NCI-H1930 (cell line): ENCODE measurements around the gene OR9Q2.
"Not testable (repeated sequence)": the region's sequence is repeated elsewhere in the genome, so short reads cannot be mapped to it uniquely, and the experiment has no call there.

ENCODE experiments used
- DNase-seq, 2 experiments: peaks; one replicate each; lab custom pipeline; 2025; lab: John Stamatoyannopoulos, UW

The OR9Q2 gene

DNA sequence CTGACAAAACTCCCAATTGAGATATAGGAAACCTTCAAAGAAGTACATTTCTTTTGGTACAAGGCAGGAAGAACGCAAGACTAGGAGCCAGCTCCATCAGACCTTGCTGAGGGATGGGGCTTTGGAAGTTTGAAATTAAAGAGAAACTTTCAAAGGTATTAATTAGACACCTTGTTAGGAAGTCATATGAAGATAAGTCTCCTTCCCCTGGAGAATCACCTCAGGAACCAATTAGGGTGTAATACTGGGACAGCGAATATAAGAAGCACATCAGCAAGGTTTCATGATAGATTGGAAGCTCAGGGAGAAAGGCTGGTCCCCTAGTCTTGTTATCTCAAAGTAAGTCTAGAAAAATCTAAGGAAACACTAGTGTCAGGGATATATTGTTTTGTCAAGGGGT, at the start of gene OR9Q2:
Gene OR9Q2, plus strand, starts transcription at position 301 of the 400 bp plus-strand sequence. CDS start 1,421 bp downstream, outside the sequence.
- no peak for DNase-seq

DNA sequence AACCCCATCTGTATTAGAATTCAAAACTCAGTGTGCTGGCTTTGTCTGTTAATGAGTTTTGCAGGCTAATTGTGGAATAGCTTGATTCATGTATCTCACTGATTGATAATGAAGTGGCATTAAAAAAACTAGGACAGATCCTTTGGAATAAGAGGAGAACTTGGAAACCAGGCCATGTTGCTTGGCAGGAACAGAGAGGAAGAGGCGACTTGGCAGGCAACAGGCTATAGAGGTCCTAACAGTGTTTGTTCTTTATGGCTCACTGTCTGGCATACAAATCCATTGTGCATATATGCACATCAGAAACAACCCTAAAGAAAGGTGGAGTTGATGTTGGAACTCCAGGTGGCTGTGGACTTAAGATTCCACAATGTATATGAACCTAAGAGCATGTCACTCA, 46.1 kb upstream of the OR9Q2 start:
- no peak for DNase-seq

GRCh38 chr11:58152781-58153180, 36.1 kb upstream of the OR9Q2 start:
- DNase-seq = no peak

DNA sequence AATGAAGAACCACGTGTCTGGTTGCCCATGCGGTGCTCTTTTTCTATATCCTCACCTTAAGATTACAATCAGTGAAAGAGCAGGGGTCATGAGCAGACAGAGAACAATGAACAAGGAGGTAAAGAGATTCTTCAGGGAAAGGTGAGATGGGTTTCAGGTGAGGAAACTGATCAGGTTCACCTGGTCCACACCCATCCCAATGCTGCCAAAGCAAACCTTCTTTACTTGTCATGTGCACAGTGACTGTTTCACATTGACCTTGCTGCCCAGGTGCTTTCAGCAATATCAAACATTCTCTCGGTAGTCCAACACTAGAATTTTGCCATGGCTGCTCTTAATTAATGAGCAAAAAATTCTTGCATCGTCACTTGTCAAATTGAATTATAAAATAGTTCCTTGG, 24.5 kb upstream of the OR9Q2 start:
- DNase-seq = no peak

GRCh38 chr11:58164990-58165389, 23.9 kb upstream of the OR9Q2 start:
- no peak for DNase-seq

DNA sequence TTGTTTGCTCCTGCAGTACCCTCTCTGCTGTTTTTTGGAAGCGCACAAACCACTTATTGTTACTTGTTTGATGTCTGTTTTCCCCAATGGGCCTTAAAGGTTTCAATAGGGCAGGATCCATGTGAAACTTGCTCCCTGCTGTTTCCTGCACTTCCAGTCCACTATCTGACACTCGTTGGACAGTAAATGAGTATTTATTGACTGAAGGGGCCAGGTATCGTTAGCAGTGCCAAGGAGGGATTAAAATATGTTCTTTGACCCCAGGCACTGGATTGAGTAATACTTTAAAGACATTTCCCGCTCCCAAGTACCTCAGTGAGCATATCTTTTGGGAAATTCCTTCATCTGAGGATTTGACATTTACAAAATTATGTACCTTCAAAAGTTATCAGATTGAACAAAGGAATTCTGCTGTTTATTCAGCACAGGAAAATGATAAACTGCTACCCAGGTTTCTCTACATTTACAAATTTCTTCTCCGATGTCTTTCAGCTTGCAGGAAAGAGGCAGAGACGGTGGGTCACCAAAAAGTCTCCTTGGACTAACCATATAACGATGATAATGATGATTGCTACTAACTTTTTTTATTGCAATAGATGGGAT, 23.3 kb upstream of the OR9Q2 start:
- no peak for DNase-seq

DNA sequence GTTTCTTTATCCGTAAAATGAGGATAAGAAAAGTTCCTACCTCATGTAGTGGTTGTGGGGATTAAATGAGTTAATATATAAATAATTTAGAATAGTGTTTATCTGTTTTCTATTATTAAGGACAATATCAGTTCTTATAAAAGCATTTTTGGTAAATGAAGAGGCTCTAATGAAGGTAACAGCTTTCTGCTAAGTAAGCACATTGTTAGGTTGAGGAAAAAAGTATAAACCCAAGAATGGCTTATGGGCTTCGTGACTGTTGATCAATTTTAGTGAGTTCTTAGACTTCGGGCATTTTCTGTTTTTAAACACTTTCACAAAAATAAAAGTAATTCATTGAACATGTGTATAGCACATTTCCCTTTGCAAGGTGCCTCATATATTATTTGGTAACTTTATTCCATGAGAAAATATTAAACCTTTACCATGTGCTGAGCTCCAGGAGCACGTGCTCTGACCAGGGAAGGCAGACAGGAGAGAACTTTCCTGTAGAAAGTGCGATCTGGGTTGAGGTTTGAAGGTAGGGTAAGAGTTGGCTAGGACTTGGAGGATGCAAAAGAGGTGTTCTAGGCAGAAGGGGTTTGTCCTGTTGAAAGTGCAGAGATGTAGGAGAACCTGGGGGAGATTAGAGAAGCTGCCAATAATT, 11.3 kb upstream of the OR9Q2 start:
- DNase-seq = no peak

DNA sequence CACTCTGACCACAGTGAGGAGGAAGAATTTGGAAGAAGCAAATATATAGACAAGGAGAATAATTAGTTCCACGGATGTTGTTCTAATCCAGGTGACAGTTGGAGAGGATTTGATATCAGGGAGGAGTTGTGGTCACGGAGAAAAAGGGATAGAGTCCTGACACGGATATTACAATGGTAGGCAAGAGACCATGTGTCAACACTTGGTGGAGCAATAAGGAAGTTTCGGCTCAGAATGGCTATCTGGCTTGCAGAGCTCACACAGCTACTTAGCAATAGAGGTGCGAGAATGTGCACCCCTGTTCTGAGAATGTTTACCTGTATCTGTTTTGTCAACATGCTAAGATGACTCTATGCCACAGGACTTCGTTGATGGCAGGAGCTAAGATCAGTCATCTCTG, 10.4 kb upstream of the OR9Q2 start:
- no peak for DNase-seq

DNA sequence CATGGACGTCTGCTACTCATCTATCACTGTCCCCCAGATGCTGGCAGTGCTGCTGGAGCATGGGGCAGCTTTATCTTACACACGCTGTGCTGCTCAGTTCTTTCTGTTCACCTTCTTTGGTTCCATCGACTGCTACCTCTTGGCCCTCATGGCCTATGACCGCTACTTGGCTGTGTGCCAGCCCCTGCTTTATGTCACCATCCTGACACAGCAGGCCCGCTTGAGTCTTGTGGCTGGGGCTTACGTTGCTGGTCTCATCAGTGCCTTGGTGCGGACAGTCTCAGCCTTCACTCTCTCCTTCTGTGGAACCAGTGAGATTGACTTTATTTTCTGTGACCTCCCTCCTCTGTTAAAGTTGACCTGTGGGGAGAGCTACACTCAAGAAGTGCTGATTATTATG, 9.2 kb upstream of the OR9Q2 start:
- DNase-seq = no peak

DNA sequence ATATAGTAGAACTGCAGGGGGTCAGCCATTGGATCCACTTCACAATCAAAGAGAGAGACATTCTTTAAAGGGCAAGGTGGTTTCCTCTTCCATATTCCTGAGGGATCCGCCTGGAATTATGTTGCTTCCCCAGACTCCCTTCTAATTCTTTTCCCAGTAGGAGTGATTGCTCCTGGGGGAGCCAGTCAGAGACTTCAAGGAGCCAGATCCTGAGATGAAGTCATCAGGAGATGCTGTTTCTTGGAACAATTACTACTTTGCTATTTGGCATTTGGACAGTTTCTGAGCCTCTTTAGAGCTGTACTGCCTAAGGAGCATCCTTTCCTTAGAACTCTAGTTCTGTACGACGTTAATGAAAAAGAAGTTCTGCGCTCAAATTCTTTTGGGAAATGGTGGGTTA, 1.9 kb upstream of the OR9Q2 start:
- DNase-seq = no peak

GRCh38 chr11:58192229-58192628, 3.4 kb downstream of the OR9Q2 start:
- DNase-seq = no peak

- DNase-seq = no peak
Observed at GRCh38 chr11:58193391-58193790, 4.5 kb downstream of the OR9Q2 start.

- no peak for DNase-seq
Observed at GRCh38 chr11:58195939-58196338, 7.1 kb downstream of the OR9Q2 start.

GRCh38 chr11:58199271-58199670, 10.4 kb downstream of the OR9Q2 start:
- DNase-seq = no peak

- DNase-seq = no peak
Observed at GRCh38 chr11:58204042-58204441, 15.2 kb downstream of the OR9Q2 start, which contains the start of gene OR1S2. TSS of gene OR1S2 (minus strand) at chr11:58204142. CDS start at chr11:58204142, 0 bp downstream.

- DNase-seq = not testable (repeated sequence)
Observed at GRCh38 chr11:58212420-58212819, 23.6 kb downstream of the OR9Q2 start, which contains the start of gene OR1S1. TSS of gene OR1S1 (plus strand) at chr11:58212720.

DNA sequence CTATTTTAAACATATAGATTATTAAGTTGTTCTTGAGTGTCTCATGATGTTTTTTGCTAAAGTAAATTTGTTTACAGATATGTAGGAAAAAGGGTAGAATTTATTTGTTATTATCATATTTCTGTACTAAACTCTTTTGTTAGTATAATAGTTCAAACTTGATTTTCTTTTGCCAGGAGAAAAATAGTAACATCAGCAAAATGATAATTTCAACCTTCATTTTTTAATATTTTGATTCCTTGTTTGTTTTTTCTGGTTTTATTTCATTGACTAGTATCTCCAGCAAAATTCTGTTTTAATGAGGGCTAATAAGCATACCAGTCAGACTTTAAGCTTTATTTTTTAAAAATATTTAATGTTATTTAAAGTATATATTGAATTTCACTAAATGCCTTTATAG, 27.6 kb downstream of the OR9Q2 start:
- DNase-seq = no peak

DNA sequence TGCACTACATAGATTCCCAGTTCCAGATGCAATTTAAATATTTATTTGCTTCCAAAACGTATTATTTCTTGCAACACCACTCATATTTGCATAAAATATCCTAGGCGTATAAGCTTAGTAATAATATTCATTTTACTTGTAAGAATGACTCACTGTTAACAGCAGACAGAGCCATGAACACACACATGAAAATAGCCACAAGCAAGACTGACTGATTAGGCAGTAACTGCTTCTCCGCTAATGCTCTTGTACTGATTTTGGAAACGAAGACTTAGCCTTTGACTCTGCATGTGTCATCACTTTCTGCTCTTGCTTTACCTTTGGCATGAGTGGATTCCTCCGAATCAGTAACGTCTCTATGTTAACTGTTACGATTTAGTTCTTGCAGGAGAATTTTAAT, 33.9 kb downstream of the OR9Q2 start:
- DNase-seq = no peak

DNA sequence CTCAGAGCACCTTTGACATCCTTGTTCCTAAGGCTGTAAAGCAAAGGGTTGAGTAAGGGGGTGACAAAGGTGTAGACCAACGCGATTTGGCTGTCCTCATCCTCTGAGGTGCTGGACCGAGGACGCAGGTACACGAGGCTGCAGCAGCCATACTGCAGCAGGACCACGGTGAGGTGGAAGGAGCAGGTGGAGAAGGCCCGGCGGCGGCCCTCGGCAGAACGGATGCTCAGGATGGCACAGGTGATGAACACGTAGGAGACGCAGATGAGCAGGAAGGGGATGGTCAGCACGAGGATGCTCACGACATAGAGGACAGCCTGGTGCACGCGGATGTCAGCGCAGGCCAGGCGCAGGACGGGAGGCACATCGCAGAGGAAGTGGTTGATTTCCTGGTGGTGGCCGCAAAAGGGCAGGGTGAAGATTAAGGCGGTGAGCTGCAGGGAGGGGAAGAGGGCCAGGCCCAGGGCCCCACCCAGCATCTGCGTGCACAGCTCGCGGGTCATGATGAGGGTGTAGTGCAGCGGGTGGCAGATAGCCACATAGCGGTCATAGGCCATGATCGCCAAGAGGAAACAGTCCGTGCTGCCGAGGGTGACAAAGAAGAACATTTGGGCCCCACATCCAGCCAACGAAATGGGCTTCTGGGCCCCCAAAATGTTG, 39.2 kb downstream of the OR9Q2 start:
- DNase-seq = no peak
